NCI-H524 treated with DMSO at 0.1 percent for 48 hours (cell line): Measurements from ENCODE around the gene PACS2.
"Not testable (repeated sequence)": the region's sequence is repeated elsewhere in the genome, so short reads cannot be mapped to it uniquely, and the experiment has no call there.

ENCODE experiments used
- DNase-seq: peaks from one replicate; lab custom pipeline; 2025; lab: John Stamatoyannopoulos, UW

The PACS2 gene

GRCh38 chr14:105351410-105351809, 36.9 kb downstream of the PACS2 start:
- no peak for DNase-seq

- peak; percentile 14 for DNase-seq
Observed at GRCh38 chr14:105351920-105352851, 37.6 kb downstream of the PACS2 start.

- no peak for DNase-seq
Observed at GRCh38 chr14:105353136-105353535, 38.6 kb downstream of the PACS2 start.

- no peak for DNase-seq
Observed at GRCh38 chr14:105354541-105354940, 40.0 kb downstream of the PACS2 start.

GRCh38 chr14:105355049-105355575, 40.6 kb downstream of the PACS2 start:
- no peak for DNase-seq

- no peak for DNase-seq
Observed at GRCh38 chr14:105355850-105356604, 41.5 kb downstream of the PACS2 start.

- no peak for DNase-seq
Observed at GRCh38 chr14:105356927-105357326, 42.4 kb downstream of the PACS2 start.

- DNase-seq, result no peak
Observed at GRCh38 chr14:105357626-105358025, 43.1 kb downstream of the PACS2 start.

GRCh38 chr14:105358140-105358846, 43.7 kb downstream of the PACS2 start:
- no peak for DNase-seq

GRCh38 chr14:105358943-105359342, 44.4 kb downstream of the PACS2 start:
- DNase-seq, result no peak

- DNase-seq, result not testable (repeated sequence)
Observed at GRCh38 chr14:105361412-105361811, 46.9 kb downstream of the PACS2 start.

- DNase-seq, result no peak
Observed at GRCh38 chr14:105363847-105364708, 49.5 kb downstream of the PACS2 start.

GRCh38 chr14:105365101-105365500, 50.6 kb downstream of the PACS2 start:
- DNase-seq, result no peak

GRCh38 chr14:105365681-105366080, 51.1 kb downstream of the PACS2 start:
- no peak for DNase-seq

GRCh38 chr14:105366386-105367074, 52.0 kb downstream of the PACS2 start:
- no peak for DNase-seq

- no peak for DNase-seq
Observed at GRCh38 chr14:105367116-105368031, 52.8 kb downstream of the PACS2 start.

- DNase-seq, result no peak
Observed at GRCh38 chr14:105368032-105368417, 53.5 kb downstream of the PACS2 start.

GRCh38 chr14:105368426-105368825, 53.9 kb downstream of the PACS2 start:
- no peak for DNase-seq

GRCh38 chr14:105368910-105369652, 54.5 kb downstream of the PACS2 start:
- no peak for DNase-seq
